ENCODE measurements around the gene HOXA6. TPM values are rescaled to one million over a fixed set of nuclear protein-coding genes. Genes with fewer than 3 reads are reported as not detected.

The HOXA6 gene
- total and polyA plus RNA-seq, 11 donors, result not detected

DNA sequence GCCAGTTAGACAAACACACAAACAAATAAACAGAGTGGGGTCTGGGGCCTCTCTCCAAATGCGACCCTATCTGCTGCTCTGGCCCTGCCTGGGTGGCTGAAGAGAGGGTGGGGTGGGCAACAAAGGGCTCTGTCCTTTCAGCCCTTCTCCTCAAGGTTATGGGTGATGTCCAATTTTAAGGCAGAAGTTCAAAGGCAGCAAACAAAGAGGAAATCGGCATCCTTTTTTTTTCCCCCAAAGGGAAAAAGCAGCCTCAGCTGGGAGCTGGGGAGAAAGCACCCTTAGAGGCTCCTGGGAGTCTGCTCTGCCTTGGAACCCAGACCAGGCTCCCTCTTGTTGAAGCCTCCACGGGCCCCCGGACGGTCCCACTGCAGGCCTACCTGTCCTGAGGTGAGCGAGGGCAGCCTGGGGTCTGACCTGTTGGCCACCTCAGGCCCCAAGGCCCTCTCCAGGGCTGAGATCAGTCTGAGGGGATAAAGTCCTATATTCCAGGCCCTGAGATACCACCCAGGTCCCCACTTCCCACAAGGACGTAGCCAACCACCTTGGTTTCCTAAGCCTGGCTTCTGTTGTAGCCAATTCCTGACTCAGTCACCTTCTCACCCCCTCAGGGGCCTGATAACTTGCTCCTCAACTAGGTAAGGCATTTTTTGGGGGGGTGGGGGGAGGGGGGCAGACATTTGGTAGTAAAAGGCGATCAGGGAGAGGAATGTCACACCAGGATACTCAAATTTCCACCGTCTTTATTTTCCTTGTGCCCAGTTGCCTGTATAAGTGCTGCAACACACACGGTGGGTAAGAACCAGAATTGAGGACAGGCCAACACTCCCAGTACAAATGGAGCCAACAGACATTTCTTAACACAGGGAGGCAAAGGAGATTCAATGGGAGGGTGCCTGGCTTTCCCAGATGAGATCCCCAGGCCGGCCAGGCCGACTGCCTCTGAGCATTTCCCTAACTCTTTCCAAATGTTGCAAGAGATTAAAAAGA, 33.2 kb upstream of the HOXA6 start:
- TF ChIP-seq POLR2A (IDR thresholded peaks at IDR 0.05), result no peak
- TF ChIP-seq, protein P1, sequence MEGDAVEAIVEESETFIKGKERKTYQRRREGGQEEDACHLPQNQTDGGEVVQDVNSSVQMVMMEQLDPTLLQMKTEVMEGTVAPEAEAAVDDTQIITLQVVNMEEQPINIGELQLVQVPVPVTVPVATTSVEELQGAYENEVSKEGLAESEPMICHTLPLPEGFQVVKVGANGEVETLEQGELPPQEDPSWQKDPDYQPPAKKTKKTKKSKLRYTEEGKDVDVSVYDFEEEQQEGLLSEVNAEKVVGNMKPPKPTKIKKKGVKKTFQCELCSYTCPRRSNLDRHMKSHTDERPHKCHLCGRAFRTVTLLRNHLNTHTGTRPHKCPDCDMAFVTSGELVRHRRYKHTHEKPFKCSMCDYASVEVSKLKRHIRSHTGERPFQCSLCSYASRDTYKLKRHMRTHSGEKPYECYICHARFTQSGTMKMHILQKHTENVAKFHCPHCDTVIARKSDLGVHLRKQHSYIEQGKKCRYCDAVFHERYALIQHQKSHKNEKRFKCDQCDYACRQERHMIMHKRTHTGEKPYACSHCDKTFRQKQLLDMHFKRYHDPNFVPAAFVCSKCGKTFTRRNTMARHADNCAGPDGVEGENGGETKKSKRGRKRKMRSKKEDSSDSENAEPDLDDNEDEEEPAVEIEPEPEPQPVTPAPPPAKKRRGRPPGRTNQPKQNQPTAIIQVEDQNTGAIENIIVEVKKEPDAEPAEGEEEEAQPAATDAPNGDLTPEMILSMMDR (IDR thresholded peaks at IDR 0.05), result no peak
- WGBS, 4 donors, result 40 to 56% (median 40%) methylated on average over 8 to 12 of the region's 12 CpGs
- Histone ChIP-seq H3K4me3 (no peak overlapping the region), H3K36me3 (no peaks in the 10 kb centered on the region), H3K4me1 (peaks cover 0 to 38% (median 26%) of the 10 kb centered on the region in 12 donors), H3K27me3 (peaks cover 85 to 100% (median 100%) of the 10 kb centered on the region in 9 donors), H3K27ac (peak overlapping the region in 1 of 12 donors; percentile 91), H3K9me3 (no peaks in the 10 kb centered on the region)
- DNase-seq (peak in 1 of 5 donors; percentile 57), ATAC-seq (no peak)
- intact Hi-C loops (cut with DNase I), result no loop called here

DNA sequence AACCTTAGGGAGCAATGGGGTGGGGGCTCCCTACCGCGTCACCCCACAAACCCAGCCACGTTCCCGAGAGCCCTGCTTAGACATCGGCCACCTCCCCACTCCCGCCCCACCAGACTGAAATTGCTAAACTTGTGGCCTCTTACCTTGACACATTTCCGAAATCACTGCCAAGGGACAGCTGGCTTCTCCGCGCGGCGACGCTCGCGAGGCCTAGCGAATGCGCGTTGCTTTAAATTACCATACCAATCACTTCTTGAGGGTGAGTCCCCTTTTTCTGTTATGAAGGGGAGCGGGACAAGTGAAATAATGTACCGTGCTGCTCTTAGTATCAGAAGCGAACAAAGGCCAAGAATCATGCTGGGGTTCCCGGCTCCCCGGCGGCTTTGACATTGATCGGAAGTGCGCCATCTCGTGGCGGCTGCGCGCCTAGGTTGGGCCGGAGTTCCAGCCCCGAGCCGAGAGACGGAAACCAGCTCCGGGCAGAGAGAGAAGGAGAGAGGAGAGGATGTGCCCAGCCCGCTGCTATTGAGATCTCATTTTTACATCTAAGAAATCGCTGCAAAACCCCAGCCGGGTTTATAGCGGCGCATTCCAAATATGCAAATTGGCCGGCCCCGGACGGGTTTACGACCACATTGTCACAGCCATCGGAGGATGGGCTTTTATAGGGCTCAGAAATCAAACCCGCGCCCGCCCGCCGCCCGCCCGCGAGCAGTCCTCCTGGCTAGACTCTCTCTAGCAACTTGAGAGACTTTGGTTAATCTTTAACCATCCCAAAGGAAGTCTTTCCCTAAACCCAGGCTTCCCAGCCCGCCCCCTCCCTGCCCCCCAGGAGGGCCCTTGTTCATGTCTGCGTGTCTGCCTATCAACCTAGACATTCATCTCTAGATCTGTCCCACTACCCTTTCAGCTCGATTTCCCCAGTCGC, 32.2 kb upstream of the HOXA6 start:
- ATAC-seq, result peak in 3 of 4 donors; percentile 40 to 71 (median 68)
- H3K36me3 ChIP-seq, result no peaks in the 10 kb centered on the region
- peak overlapping the region in 1 of 12 donors; percentile 1 for H3K4me3 ChIP-seq
- no peak for TF ChIP-seq POLR2A (IDR thresholded peaks at IDR 0.05)
- TF ChIP-seq, protein P1 (IDR thresholded peaks at IDR 0.05), result peak; percentile 49 to 80 (median 70)
- peak overlapping the region in 1 of 12 donors; percentile 91 for H3K27ac ChIP-seq
- intact Hi-C loops (cut with DNase I), result loop anchor here in 1 of 10 donors (10.0 kb wide), 1 partner anchor 1315 kb away; no protein-coding TSS in a partner anchor
- peak in 2 of 5 donors; percentile 63 to 79 for DNase-seq
- 6 to 9% (median 7%) methylated on average over 51 to 56 of the region's 56 CpGs for WGBS, 4 donors
- H3K27me3 ChIP-seq, result peaks cover 87 to 100% (median 100%) of the 10 kb centered on the region in 9 donors
- H3K4me1 ChIP-seq, result peaks cover 0 to 29% (median 23%) of the 10 kb centered on the region in 12 donors
- no peaks in the 10 kb centered on the region for H3K9me3 ChIP-seq

DNA sequence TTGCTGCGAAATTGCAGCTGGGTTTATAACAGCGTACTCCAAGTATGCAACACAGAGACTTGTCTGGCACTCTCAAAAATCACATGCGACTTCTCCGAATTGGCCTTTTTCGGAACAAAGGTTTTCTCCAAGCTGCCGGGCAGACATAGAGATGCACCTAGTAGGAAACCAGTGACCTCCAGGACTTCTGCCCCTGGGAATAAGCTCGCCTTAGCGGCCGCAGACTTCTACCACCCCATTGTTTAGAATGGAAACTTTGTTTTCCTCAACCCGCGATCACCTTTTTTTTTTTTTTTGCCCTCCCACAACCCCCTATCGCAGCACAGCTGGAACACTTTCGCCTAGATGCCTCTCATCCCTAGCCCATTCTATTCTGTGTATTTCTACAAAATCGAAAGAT, 31.5 kb upstream of the HOXA6 start:
- H3K27ac ChIP-seq, result peak overlapping the region in 1 of 12 donors; percentile 91
- 25 to 41% (median 32%) methylated on average over 14 of the region's 14 CpGs for WGBS, 4 donors
- no peaks in the 10 kb centered on the region for H3K36me3 ChIP-seq
- DNase-seq, result no peak
- intact Hi-C loops (cut with DNase I), result loop anchor here in 1 of 10 donors (10.0 kb wide), 1 partner anchor 1314 kb away; no protein-coding TSS in a partner anchor
- peaks cover 0 to 28% (median 21%) of the 10 kb centered on the region in 12 donors for H3K4me1 ChIP-seq
- no peaks in the 10 kb centered on the region for H3K9me3 ChIP-seq
- peaks cover 87 to 100% (median 100%) of the 10 kb centered on the region in 9 donors for H3K27me3 ChIP-seq
- ATAC-seq, result no peak
- TF ChIP-seq, protein P1 (IDR thresholded peaks at IDR 0.05), result no peak
- no peak for TF ChIP-seq POLR2A (IDR thresholded peaks at IDR 0.05)
- H3K4me3 ChIP-seq, result no peak overlapping the region

Measured in heart left ventricle (tissue), 16 donors.